OCI-LY1 (cell line): ENCODE results near the gene DGLUCY.

Experiments used
- H2AFZ ChIP-seq: fragments of 200-600 bp; sonication (generic), shearing (Covaris generic); 2 replicates; pipeline ENCODE4 v1.6.0; 2014; ENCODE audit warnings: antibody characterized with exemption, mild to moderate bottlenecking, low read length
- H3F3A ChIP-seq: fragments of 200-600 bp; sonication (generic), shearing (Covaris generic); 2 replicates; pipeline ENCODE4 v1.6.0; 2014; ENCODE audit warnings: mild to moderate bottlenecking, antibody characterized with exemption, low read length, moderate library complexity; ENCODE audit not compliant: insufficient read depth
- H3K27ac ChIP-seq: fragments of 200-600 bp; sonication (generic); 2 replicates; pipeline ENCODE4 v1.5.1; 2014; ENCODE audit warnings: low read length, mixed run types, mild to moderate bottlenecking, low read depth; ENCODE audit not compliant: poor library complexity, severe bottlenecking
- H3K27me3 ChIP-seq: fragments of 200-600 bp; sonication (generic); 2 replicates; pipeline ENCODE4 v1.6.0; 2014; ENCODE audit warnings: antibody characterized with exemption, mild to moderate bottlenecking, low read length, moderate library complexity; ENCODE audit not compliant: insufficient read depth
- H3K36me3 ChIP-seq: fragments of 200-600 bp; sonication (generic); 2 replicates; pipeline ENCODE4 v1.6.1; 2014; ENCODE audit warnings: mild to moderate bottlenecking, antibody characterized with exemption, low read length, moderate library complexity, mixed read lengths; ENCODE audit not compliant: insufficient read depth
- H3K4me1 ChIP-seq: fragments of 200-600 bp; sonication (generic); 2 replicates; pipeline ENCODE4 v1.5.1; 2014; ENCODE audit warnings: mild to moderate bottlenecking, low read length, moderate library complexity; ENCODE audit not compliant: insufficient read depth, severe bottlenecking
- H3K4me2 ChIP-seq: fragments of 200-600 bp; sonication (generic), shearing (Covaris generic); 2 replicates; pipeline ENCODE4 v1.6.1; 2014; ENCODE audit warnings: low read length
- H3K4me3 ChIP-seq: fragments of 200-600 bp; sonication (generic); 2 replicates; pipeline ENCODE4 v1.5.1; 2014; ENCODE audit warnings: low read length, low read depth, mild to moderate bottlenecking, mixed read lengths; ENCODE audit not compliant: poor library complexity, severe bottlenecking
- H3K79me2 ChIP-seq: fragments of 200-600 bp; shearing (Covaris generic); 2 replicates; pipeline ENCODE4 v1.6.1; 2016; ENCODE audit warnings: mixed run types, low read length, mixed read lengths; ENCODE audit not compliant: insufficient read depth
- H3K9ac ChIP-seq: fragments of 200-600 bp; sonication (generic), shearing (Covaris generic); 2 replicates; pipeline ENCODE4 v1.6.1; 2014; ENCODE audit warnings: mild to moderate bottlenecking, low read length, mixed read lengths
- H3K9me2 ChIP-seq: fragments of 200-600 bp; sonication (generic), shearing (Covaris generic); 2 replicates; pipeline ENCODE4 v1.6.1; 2014; ENCODE audit warnings: low read depth, mild to moderate bottlenecking, low read length, mixed read lengths
- H3K9me3 ChIP-seq: fragments of 200-600 bp; shearing (Covaris generic); 2 replicates; pipeline ENCODE4 v1.6.1; 2014; ENCODE audit warnings: low read length, mixed read lengths
- H4K20me1 ChIP-seq: fragments of 200-600 bp; sonication (generic), shearing (Covaris generic); 2 replicates; pipeline ENCODE4 v1.6.0; 2016; ENCODE audit warnings: mild to moderate bottlenecking, low read length; ENCODE audit not compliant: insufficient read depth
- CTCF ChIP-seq: fragments of 200-600 bp; sonication (generic), shearing (Covaris generic); IDR thresholded peaks from 2 replicates; pipeline ENCODE4 v1.5.1; 2017; ENCODE audit warnings: mild to moderate bottlenecking, antibody characterized with exemption, low read length, moderate library complexity, mixed read lengths
- EZH2 ChIP-seq: fragments of 200-600 bp; sonication (generic), shearing (Covaris generic); IDR thresholded peaks from 2 replicates; pipeline ENCODE4 v1.8.0; 2017; ENCODE audit warnings: borderline replicate concordance, mixed run types, mild to moderate bottlenecking, antibody characterized with exemption, low read length, moderate library complexity, mixed read lengths

The DGLUCY gene

GRCh38 chr14:91229005-91229382 lies 115.1 kb downstream of the DGLUCY start:
- no peaks in the 10 kb centered on the region for H3F3A ChIP-seq
- no peak overlapping the region for H3K27ac ChIP-seq
- peaks cover 18% of the 10 kb centered on the region for H3K36me3 ChIP-seq
- no peaks in the 10 kb centered on the region for H3K9me3 ChIP-seq
- no peak overlapping the region for H3K4me2 ChIP-seq
- no peak overlapping the region for H2AFZ ChIP-seq
- peaks cover 18% of the 10 kb centered on the region for H3K4me1 ChIP-seq
- H4K20me1 ChIP-seq: no peaks in the 10 kb centered on the region
- H3K27me3 ChIP-seq: no peaks in the 10 kb centered on the region
- TF ChIP-seq EZH2 (no peak), CTCF (no peak)
- no peaks in the 10 kb centered on the region for H3K79me2 ChIP-seq
- H3K9me2 ChIP-seq: no peaks in the 10 kb centered on the region
- H3K9ac ChIP-seq: no peak overlapping the region
- H3K4me3 ChIP-seq: no peak overlapping the region

- Histone ChIP-seq H3K36me3 (peaks cover 14% of the 10 kb centered on the region), H3K27ac (no peak overlapping the region), H3K27me3 (no peaks in the 10 kb centered on the region), H3K9me3 (no peaks in the 10 kb centered on the region), H3K9me2 (no peaks in the 10 kb centered on the region), H3K4me3 (no peak overlapping the region), H3K79me2 (no peaks in the 10 kb centered on the region), H3K4me1 (peaks cover 18% of the 10 kb centered on the region), H4K20me1 (no peaks in the 10 kb centered on the region), H3K9ac (no peak overlapping the region), H2AFZ (no peak overlapping the region), H3K4me2 (no peak overlapping the region; the same call in 1 of the 2 replicates), H3F3A (no peaks in the 10 kb centered on the region)
- no peak for TF ChIP-seq CTCF
- no peak for TF ChIP-seq EZH2
Observed at GRCh38 chr14:91229743-91230200, 115.9 kb downstream of the DGLUCY start.

- Histone ChIP-seq H3K4me3 (no peak overlapping the region), H4K20me1 (no peaks in the 10 kb centered on the region), H3K4me2 (no peak overlapping the region), H3K9ac (no peak overlapping the region), H3K79me2 (no peaks in the 10 kb centered on the region), H3K9me3 (no peaks in the 10 kb centered on the region), H2AFZ (no peak overlapping the region), H3K27ac (no peak overlapping the region), H3K27me3 (no peaks in the 10 kb centered on the region), H3K4me1 (peaks cover 18% of the 10 kb centered on the region), H3K36me3 (peaks cover 11% of the 10 kb centered on the region), H3F3A (no peaks in the 10 kb centered on the region), H3K9me2 (no peaks in the 10 kb centered on the region)
- no peak for TF ChIP-seq EZH2
- TF ChIP-seq CTCF: no peak
Observed at GRCh38 chr14:91230397-91231035, 116.6 kb downstream of the DGLUCY start.
